Measurements from ENCODE around the gene PIGW.

DNA sequence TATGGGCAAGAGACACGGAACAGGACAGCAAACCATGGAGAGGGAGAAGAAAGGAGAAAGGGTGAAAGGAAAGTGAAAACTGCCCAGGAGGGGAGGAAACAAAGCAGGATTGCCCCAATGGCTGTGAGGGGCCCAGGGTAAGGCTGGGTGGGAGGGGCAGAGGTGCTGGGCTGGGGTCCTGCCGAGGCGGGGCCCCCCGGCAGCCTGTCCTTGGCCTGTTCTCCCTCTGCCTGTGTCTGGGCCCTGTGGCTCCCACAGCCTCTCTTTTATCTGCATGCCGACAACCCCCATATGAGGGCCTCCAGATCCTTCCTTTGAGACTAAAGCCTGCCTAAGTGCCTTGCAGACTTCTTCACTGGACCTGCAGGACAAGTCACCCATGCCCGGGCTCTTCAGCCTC is 32.8 kb upstream of the PIGW start:
- TF ChIP-seq, protein P1, sequence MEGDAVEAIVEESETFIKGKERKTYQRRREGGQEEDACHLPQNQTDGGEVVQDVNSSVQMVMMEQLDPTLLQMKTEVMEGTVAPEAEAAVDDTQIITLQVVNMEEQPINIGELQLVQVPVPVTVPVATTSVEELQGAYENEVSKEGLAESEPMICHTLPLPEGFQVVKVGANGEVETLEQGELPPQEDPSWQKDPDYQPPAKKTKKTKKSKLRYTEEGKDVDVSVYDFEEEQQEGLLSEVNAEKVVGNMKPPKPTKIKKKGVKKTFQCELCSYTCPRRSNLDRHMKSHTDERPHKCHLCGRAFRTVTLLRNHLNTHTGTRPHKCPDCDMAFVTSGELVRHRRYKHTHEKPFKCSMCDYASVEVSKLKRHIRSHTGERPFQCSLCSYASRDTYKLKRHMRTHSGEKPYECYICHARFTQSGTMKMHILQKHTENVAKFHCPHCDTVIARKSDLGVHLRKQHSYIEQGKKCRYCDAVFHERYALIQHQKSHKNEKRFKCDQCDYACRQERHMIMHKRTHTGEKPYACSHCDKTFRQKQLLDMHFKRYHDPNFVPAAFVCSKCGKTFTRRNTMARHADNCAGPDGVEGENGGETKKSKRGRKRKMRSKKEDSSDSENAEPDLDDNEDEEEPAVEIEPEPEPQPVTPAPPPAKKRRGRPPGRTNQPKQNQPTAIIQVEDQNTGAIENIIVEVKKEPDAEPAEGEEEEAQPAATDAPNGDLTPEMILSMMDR (IDR thresholded peaks at IDR 0.05 in 4 of 5, conservative IDR thresholded peaks at IDR 0.05 in 1 of 5) = no peak
- TF ChIP-seq POLR2A (IDR thresholded peaks at IDR 0.05) = no peak

Measured in gastrocnemius medialis (tissue), 4 donors.